Activated naive CD4-positive, alpha-beta T cell treated with anti-CD3 and anti-CD28 coated beads, Interleukin-2, amount 50 U/mL, for 24 hours (primary cell): ENCODE results near the gene GATA2.

Experiments used
- H3K27ac Mint-ChIP-seq: one replicate; pipeline ENCODE4 v1.8.0; 2021; ENCODE audit warnings: mild to moderate bottlenecking, mixed read lengths
- H3K27me3 Mint-ChIP-seq: one replicate; pipeline ENCODE4 v1.8.0; 2021; ENCODE audit warnings: mixed read lengths
- H3K36me3 Mint-ChIP-seq: one replicate; pipeline ENCODE4 v1.8.0; 2021; ENCODE audit warnings: mixed read lengths
- H3K4me1 Mint-ChIP-seq: one replicate; pipeline ENCODE4 v1.8.0; 2021; ENCODE audit warnings: mixed read lengths
- H3K4me3 Mint-ChIP-seq: one replicate; pipeline ENCODE4 v1.8.0; 2021; ENCODE audit warnings: mild to moderate bottlenecking, mixed read lengths
- H3K9me3 Mint-ChIP-seq: one replicate; pipeline ENCODE4 v1.8.0; 2021; ENCODE audit warnings: mixed read lengths

The GATA2 gene

DNA sequence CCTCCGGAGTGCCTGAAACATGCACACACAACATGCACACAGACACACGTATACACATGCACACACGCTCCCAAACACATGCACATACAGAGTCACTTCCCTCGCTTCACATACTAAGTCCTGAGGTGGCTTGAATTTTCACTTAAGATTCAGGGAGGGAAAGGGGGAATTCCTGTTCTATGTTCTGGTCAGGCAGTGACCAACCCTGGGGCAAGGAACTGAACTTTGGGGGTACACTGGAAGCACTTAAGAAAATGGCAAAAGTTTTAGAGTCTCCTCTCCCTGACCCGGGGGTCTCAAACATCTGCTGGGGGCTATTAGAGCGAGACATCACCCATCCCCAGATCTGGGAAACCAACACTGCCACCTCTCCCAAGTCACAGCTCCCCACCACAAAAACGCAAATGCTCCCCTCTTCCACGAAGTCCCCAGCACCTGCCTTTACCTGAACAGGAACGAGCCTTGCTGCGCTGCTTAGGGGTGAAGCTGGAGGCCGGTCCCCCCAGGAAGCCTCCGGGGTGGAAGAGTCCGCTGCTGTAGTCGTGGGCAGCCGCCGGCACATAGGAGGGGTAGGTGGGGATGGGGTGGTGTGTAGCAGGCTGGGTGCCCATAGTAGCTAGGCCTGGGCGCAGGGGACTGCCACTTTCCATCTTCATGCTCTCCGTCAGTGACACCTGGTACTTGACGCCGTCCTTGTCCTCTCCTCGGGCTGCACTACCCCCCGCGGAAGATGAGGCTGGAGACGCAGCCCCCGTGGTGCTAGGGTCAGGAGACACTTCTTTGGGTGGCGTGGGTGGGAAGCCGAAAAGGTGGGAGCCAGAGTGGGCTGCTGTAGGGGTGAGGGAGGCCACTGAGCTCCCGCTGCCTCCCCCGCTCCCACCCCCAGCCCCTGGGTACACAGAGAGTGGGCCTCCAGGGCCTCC, 7.5 kb downstream of the GATA2 start:
- H3K36me3 Mint-ChIP-seq = peaks cover 2% of the 10 kb centered on the region
- no peak overlapping the region for H3K27ac Mint-ChIP-seq

DNA sequence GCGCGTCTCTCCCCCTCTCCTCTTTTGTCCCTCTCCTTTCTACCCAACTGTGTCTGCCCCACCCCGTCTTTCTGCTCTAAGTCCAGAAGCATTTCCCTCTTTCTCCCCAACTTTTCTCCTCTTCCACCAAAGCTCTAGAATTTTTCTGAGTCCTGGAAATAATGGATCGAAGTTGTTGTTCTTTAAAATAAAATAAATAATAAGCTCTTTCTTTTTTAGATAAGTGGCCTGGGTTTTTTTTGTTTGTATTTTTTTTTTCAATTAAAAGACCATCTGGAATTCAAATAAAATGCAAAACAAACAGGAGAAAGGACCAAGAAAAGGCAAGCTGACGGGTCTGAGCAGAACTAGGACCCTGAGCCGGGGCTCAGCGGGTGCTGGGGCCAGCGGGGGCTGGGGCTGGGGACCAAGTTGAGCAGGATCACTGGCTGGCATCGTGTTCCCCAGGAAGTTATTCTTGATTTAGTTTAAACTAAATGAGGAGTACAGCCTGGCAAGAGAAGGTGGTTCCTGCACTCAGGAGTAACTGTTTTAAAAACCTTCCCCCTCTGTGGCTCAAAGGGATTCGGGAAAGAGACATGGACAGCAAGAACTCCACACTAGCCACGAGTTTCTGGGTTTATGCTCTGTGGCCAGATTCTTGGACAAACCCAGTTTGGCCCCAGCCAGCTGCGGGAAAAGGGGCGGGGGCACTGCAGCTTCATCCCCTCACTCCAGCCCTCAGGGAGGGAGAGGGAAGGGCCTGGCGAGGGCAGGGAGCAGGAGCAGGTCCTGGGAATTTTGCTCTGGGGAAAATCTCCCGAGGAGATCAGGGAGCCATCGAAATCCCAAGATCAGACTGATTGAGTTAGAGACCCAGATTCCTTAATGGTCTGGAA, 8.4 kb downstream of the GATA2 start:
- Mint-ChIP-seq H3K4me3 (no peak overlapping the region), H3K27me3 (peaks cover 43% of the 10 kb centered on the region), H3K27ac (no peak overlapping the region), H3K36me3 (peaks cover 2% of the 10 kb centered on the region), H3K4me1 (peaks cover 18% of the 10 kb centered on the region), H3K9me3 (no peaks in the 10 kb centered on the region)

More for the DNA sequence above, 7.5 kb downstream of the GATA2 start:
- peaks cover 47% of the 10 kb centered on the region for H3K27me3 Mint-ChIP-seq
- peaks cover 24% of the 10 kb centered on the region for H3K4me1 Mint-ChIP-seq
- no peaks in the 10 kb centered on the region for H3K9me3 Mint-ChIP-seq
- H3K4me3 Mint-ChIP-seq = peak overlapping the region; percentile 91

DNA sequence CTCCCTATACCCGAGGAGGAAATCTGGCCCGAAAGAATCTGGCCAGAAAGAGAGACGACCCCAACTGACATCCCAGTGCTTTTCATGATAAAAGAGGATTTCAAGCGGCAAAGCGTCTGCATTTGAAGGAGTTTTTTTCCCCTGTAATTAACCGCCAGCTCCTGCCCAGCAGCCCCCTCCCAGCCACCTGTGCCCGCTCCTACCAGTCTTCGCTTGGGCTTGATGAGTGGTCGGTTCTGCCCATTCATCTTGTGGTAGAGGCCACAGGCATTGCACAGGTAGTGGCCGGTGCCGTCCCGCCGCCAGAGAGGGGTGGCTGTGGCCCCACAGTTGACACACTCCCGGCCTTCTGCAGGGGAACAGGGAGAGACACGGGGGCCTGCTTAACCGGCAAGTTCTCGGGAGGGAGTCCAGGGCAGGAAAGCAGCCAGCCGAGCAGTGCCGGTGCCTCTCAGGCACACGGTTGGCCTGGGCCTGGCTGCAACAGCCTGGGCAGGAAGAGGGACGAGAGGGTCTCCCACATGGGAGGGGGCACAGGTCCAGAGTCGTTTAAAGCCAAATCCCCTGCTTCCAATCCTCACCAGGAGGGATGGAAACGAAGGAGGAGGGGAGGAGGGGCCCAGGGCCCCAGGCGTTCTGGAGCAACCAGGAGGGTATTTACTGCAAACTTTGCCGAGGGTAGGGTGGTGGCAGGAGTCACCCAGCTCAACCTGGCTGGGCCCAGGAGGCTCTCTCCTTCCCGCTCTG, 9.2 kb downstream of the GATA2 start:
- Mint-ChIP-seq H3K27me3 (peaks cover 44% of the 10 kb centered on the region), H3K36me3 (peaks cover 2% of the 10 kb centered on the region), H3K9me3 (no peaks in the 10 kb centered on the region), H3K4me1 (peaks cover 17% of the 10 kb centered on the region), H3K4me3 (peak overlapping the region; percentile 66), H3K27ac (no peak overlapping the region)

DNA sequence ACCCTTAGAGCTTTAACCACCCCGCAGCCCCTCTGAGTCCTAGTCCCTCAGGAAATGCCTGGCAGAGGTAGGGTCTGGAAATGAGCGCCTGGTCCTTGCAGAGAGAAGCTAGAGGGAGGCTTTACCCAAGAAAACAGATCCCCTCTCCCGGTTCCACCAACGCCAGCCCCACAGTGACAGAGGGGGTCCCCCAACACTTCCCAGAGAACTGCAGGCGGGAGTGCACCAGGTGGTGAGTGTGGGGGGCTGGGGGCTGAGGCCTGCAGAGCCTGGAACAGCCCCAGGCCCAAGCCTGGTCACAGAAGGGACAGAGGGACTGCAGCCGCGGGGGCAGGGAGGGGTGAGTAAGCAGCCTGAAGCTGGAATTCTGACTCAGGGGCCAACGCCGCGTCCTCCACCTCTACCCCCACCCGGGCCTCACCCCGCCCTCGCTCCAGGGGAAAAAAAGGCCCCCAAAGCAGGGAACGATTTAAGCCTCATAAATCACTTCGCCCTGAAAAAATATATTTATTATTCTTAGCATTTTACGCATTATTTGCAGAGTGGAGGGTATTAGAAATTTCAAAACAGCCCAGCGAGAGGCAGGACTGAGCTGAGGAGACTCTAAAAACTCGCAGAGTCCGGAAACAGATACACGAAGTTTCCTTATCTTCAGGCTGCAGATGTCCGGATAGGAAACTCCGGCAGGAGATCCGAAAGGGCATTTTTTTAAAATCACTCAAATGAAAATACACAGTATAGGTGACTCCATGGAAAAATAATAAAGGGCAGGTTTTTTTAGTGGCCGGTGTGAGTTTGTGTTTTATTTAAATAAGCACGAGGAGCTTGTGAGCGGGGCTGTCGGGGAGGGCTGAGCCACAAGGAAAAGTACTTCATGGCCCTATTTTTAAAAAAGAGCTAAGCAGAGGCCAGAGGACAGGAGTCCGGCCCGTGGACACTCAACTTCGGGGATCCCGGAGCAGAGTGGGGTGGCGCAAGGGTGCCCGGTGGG, 10.0 kb downstream of the GATA2 start:
- Mint-ChIP-seq H3K9me3 (no peaks in the 10 kb centered on the region), H3K4me3 (peak overlapping the region; percentile 66), H3K27me3 (peaks cover 47% of the 10 kb centered on the region), H3K27ac (peak overlapping the region; percentile 51), H3K4me1 (peaks cover 17% of the 10 kb centered on the region), H3K36me3 (peaks cover 3% of the 10 kb centered on the region)

DNA sequence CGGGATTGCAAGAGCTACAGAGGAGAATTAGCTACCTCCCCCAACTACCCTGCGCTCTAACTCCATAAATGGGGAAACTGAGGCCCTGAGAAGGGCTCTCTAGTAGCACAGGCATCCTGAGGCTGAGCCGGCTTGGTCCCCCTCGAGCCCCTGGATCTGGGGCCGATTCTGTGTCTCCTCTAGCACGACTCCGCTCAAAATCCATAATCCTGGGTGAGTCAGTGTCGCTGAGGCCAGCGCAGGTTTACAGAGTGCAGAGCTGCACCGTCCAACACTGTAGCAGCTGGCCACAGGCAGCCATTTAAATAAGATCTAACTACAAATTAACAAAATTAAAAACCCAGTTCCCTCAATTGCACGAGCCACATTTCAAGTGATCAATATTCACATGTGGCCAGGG, 10.8 kb downstream of the GATA2 start:
- H3K27ac Mint-ChIP-seq = no peak overlapping the region
- peaks cover 1% of the 10 kb centered on the region for H3K36me3 Mint-ChIP-seq
- H3K27me3 Mint-ChIP-seq = peaks cover 49% of the 10 kb centered on the region
- H3K4me3 Mint-ChIP-seq = no peak overlapping the region
- H3K9me3 Mint-ChIP-seq = no peaks in the 10 kb centered on the region
- H3K4me1 Mint-ChIP-seq = peaks cover 13% of the 10 kb centered on the region

DNA sequence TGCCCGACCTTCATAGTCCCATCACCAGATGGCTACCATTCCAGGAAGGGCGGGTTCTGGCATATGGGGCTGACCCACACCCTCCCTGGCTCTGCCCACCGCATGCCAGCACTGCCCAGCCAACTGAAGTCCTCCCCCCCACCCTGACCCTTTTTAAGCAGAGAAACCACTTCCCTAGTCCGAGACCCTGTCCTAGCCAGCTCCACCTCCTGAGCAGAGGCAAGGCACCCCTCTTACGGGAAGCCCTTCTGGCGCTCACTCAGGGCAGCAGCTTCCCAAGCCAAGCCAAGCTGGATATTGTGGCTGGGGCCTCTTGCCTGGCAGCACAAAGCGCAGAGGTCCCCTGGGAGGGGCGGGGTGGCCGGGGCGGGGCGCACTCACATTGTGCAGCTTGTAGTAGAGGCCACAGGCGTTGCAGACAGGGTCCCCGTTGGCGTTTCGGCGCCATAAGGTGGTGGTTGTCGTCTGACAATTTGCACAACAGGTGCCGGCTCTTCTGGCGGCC, 11.5 kb downstream of the GATA2 start:
- peaks cover 11% of the 10 kb centered on the region for H3K4me1 Mint-ChIP-seq
- peaks cover 1% of the 10 kb centered on the region for H3K36me3 Mint-ChIP-seq
- no peak overlapping the region for H3K4me3 Mint-ChIP-seq

DNA sequence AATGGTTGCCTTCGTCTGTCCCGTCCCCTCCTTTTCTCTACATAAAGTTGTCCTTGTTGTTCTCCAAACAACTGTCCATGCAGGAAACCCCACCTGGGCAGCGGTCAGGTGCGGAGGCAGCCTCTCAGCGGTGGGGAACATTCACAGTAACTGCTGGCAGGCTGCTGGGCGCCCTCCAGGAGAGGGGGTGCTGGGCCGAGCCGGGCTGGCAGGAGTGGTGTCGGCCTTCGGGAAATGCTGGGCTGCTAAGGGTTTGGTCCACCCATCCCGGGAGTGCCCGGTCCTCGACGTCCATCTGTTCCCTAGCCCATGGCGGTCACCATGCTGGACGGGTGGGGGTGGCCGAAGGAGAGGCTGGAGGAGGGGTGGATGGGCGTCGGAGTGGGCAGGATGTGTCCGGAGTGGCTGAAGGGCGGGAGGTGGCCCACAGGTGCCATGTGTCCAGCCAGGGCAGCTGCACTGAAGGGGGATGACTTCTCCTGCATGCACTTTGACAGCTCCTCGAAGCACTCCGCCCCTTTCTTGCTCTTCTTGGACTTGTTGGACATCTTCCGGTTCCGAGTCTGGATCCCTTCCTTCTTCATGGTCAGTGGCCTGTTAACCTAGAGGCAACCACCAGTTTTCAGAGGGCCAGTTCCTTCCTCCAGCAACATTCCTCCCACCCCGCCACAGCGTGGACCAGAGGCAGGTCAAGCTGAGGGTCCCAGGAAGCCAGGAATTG, 12.1 kb downstream of the GATA2 start:
- no peak overlapping the region for H3K4me3 Mint-ChIP-seq
- H3K27me3 Mint-ChIP-seq = peaks cover 43% of the 10 kb centered on the region
- peaks cover 11% of the 10 kb centered on the region for H3K4me1 Mint-ChIP-seq
- H3K27ac Mint-ChIP-seq = no peak overlapping the region
- no peaks in the 10 kb centered on the region for H3K9me3 Mint-ChIP-seq
- peaks cover 1% of the 10 kb centered on the region for H3K36me3 Mint-ChIP-seq

More for the DNA sequence above, 11.5 kb downstream of the GATA2 start:
- Mint-ChIP-seq H3K9me3 (no peaks in the 10 kb centered on the region), H3K27me3 (peaks cover 47% of the 10 kb centered on the region), H3K27ac (no peak overlapping the region)

DNA sequence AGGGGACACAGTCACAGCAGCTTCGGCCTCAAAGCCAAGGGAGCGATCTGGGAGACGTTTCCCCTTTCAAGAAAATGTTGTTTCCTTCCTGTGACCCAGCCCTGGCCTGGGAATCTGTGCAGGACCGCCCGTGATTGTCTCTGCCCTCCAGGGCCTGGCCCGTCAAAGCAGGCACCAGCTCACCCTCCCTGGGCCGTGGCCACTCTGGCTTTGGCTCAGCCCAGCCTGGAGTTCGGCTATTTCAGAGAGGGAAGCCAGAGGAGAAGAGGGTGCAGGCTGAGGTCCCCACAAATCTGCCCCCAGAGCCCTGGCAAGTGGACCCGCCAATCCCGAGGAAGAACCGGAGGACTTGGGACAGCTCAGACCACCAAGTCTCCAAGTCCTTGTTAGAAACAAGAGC, 12.7 kb downstream of the GATA2 start:
- H3K36me3 Mint-ChIP-seq = peaks cover 1% of the 10 kb centered on the region
- H3K27me3 Mint-ChIP-seq = peaks cover 40% of the 10 kb centered on the region
- H3K27ac Mint-ChIP-seq = no peak overlapping the region
- peaks cover 11% of the 10 kb centered on the region for H3K4me1 Mint-ChIP-seq
- no peak overlapping the region for H3K4me3 Mint-ChIP-seq
- no peaks in the 10 kb centered on the region for H3K9me3 Mint-ChIP-seq

DNA sequence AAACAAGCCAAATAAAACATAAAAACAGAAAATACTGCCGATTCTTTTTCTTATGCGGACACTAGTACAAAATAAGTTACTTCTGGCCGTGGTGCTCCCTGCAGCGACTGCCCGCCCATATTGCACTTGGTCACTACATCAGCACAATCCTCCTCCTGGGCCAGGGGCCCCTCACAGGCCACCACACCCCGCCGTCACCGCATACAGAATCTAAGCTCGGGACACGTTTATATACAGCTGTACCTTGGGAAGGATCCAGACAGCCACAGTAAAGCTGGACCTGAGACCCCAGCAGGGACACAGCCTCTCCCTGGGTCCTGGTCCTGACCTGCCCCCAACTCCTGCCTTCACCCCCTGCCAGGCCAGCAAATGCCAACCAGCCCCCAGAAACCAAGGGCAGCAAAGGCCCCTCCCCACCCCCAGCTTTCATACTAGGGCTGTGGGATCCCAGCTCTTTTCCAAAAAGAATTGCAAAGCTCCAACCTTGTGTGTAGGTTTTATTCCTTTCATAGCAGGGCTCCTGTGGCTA, 13.4 kb downstream of the GATA2 start:
- no peak overlapping the region for H3K27ac Mint-ChIP-seq
- H3K9me3 Mint-ChIP-seq = no peaks in the 10 kb centered on the region
- peaks cover 35% of the 10 kb centered on the region for H3K27me3 Mint-ChIP-seq
- H3K4me1 Mint-ChIP-seq = peaks cover 11% of the 10 kb centered on the region
- H3K36me3 Mint-ChIP-seq = peaks cover 1% of the 10 kb centered on the region
- no peak overlapping the region for H3K4me3 Mint-ChIP-seq

DNA sequence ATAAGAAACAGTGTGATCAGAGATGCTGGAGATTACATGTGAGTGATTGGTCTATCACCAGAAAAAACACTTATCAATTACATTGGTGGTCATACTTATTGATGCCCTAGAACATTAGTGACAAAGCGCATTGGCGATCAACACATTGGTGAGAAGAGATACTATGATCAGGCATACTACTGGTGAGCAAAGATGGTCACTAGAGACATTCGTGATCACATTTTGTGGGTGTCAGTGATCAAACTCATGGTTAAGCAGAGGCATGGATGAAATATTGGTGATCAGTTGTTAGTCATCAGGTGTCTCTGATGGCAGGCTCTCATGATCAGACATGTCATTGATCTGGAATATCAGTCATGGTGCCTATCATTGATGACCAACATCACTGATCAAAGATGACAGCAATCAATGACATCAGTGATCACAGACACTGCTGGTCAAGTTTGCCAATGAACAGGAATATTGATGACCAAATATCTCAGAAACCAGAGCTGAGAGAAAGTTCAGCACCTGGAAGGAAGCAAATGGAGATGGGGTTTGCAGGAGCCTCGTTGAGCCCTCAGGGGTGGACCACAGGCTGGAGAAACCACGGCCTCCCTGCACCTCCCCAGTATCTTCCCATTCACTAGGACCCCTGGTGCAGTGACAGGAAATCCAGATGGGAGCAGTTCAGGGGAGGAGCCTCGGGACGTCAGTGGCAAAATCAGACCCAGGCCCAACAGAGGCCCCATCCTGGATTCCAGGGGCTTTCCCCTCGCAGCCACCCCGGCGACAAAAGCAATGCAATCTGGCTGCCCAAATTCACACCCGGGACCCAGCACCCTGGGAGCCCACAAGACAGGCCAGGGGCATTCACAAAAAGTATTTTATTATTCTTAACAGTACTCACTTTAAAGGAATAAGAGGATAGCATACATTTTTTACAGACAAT, 14.2 kb downstream of the GATA2 start:
- Mint-ChIP-seq H3K27ac (no peak overlapping the region), H3K27me3 (peaks cover 32% of the 10 kb centered on the region)

DNA sequence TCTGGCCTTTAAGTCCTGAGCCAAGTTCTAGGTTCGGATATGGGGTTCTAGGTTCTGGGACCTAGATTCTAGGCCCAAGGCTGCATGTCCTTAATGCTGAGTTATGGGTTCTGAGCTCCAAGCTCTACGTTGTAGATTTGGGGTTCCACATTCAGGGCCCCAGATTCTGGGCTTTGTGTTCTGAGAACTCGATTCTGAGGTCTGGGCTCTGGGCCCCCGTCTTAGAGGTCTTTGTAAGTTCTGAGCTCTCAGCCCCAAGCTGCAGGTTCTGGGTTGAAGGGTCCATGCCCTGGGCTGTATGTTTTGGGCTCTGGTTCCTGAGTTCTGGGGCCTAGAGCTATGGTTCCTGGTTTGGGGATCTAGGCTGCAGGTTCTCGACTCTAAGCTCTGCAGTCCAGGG, 16.3 kb downstream of the GATA2 start:
- H3K9me3 Mint-ChIP-seq = no peaks in the 10 kb centered on the region
- H3K4me1 Mint-ChIP-seq = no peaks in the 10 kb centered on the region
- H3K4me3 Mint-ChIP-seq = no peak overlapping the region
- H3K27ac Mint-ChIP-seq = no peak overlapping the region
- H3K27me3 Mint-ChIP-seq = peaks cover 14% of the 10 kb centered on the region
- H3K36me3 Mint-ChIP-seq = peaks cover 1% of the 10 kb centered on the region

More for the DNA sequence above, 14.2 kb downstream of the GATA2 start:
- H3K36me3 Mint-ChIP-seq = peaks cover 1% of the 10 kb centered on the region
- no peak overlapping the region for H3K4me3 Mint-ChIP-seq
- no peaks in the 10 kb centered on the region for H3K9me3 Mint-ChIP-seq
- peaks cover 10% of the 10 kb centered on the region for H3K4me1 Mint-ChIP-seq

DNA sequence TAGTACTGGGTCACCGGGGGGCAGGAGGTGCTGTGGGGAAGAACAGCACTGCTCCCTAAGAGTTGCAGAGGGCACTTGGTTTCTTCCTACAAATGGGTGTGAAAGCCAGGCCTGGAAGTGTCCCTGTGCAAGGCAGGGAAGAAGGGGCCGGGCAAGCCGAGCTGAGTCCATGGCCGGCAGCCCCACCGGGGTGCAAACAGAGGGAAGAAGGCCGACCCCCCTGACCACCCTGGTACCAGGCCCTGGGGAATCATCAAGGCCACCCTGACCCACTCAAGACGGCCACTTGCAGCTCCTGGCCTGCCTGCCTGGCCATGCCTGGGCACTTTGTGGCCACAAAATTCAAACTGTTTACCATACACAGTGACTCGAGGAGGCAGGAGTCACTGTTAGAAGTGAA, 17.6 kb downstream of the GATA2 start:
- Mint-ChIP-seq H3K27ac (no peak overlapping the region), H3K36me3 (peaks cover 1% of the 10 kb centered on the region), H3K9me3 (no peaks in the 10 kb centered on the region), H3K4me3 (no peak overlapping the region), H3K4me1 (no peaks in the 10 kb centered on the region), H3K27me3 (peaks cover 11% of the 10 kb centered on the region)

DNA sequence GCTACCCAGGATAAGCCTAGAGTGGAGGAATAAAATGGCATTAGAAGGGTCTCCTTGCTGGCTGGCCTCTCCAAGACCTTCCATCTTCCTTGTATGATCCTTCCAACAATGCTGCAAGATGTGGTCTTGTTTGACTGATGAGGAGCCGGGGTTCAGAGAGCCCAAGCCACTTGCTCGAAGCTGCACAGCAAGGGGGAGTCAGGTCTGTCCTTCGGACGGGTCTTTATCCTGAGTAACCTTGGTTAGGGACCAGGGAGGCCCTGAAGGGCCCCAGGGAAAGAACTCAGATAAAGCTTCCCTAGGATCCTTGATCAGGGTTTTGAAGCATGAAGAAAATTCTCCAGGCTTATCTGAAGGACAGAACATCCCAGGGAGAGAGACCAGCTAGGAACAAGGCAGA, 19.3 kb downstream of the GATA2 start:
- Mint-ChIP-seq H3K4me1 (no peaks in the 10 kb centered on the region), H3K36me3 (peaks cover 1% of the 10 kb centered on the region), H3K27ac (no peak overlapping the region), H3K27me3 (peaks cover 10% of the 10 kb centered on the region), H3K4me3 (no peak overlapping the region), H3K9me3 (no peaks in the 10 kb centered on the region)
